ENCODE results near the gene GID8. TPM values are rescaled to one million over a fixed set of nuclear protein-coding genes. Genes with fewer than 3 reads are reported as not detected.

GID8 gene
- total and polyA plus RNA-seq, 4 donors = 11.0 to 35.4 (median 23.7) TPM

DNA sequence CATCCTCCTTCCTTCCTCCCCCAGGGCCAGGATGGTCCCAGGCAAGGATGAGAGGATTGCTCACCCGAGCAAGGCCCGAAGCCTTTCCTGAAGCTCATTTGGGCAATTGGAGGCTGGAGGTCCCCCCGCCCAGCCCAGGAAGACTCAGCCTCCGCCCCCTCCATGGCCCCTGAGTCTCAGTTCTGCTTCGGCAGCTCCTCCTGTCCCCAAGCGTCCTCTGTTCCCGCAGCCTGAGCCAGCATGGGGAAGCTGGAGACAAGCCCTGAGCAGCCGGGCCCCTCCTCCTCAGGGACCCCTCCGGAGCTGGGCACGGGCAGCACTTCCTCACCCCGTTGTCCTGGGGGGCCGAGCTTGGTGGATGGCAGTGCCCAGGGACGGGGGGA is 40.6 kb downstream of the GID8 start:
- Histone ChIP-seq H3K4me1 (ENCODE audit: control insufficient read depth in 5 of 5, insufficient read depth in 5 of 5, low read length in 5 of 5) (no peaks in the 10 kb centered on the region), H3K27me3 (ENCODE audit: control insufficient read depth in 3 of 3, insufficient read depth in 3 of 3, low read length in 2 of 3) (peaks cover 0 to 55% (median 39%) of the 10 kb centered on the region in 3 donors), H3K9me3 (ENCODE audit: control insufficient read depth in 4 of 4, insufficient read depth in 3 of 4, low read length in 3 of 4) (peaks cover 0 to 2% (median 0%) of the 10 kb centered on the region in 4 donors), H3K4me3 (no peak overlapping the region), H3K9ac (ENCODE audit: insufficient read depth in 1 of 2, low read length in 2 of 2) (no peak overlapping the region), H3K36me3 (ENCODE audit: control insufficient read depth in 4 of 4, insufficient read depth in 4 of 4, low read length in 4 of 4) (no peaks in the 10 kb centered on the region), H3K27ac (ENCODE audit: low read depth in 1 of 2, low read length in 1 of 2) (no peak overlapping the region)
- TF ChIP-seq, protein P1, sequence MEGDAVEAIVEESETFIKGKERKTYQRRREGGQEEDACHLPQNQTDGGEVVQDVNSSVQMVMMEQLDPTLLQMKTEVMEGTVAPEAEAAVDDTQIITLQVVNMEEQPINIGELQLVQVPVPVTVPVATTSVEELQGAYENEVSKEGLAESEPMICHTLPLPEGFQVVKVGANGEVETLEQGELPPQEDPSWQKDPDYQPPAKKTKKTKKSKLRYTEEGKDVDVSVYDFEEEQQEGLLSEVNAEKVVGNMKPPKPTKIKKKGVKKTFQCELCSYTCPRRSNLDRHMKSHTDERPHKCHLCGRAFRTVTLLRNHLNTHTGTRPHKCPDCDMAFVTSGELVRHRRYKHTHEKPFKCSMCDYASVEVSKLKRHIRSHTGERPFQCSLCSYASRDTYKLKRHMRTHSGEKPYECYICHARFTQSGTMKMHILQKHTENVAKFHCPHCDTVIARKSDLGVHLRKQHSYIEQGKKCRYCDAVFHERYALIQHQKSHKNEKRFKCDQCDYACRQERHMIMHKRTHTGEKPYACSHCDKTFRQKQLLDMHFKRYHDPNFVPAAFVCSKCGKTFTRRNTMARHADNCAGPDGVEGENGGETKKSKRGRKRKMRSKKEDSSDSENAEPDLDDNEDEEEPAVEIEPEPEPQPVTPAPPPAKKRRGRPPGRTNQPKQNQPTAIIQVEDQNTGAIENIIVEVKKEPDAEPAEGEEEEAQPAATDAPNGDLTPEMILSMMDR (IDR thresholded peaks at IDR 0.05; ENCODE audit: control extremely low read depth, extremely low read depth) = no peak
- no peak for DNase-seq
- WGBS, 2 donors = 19 to 47% methylated on average over 13 of the region's 13 CpGs
- no peak for ATAC-seq (ENCODE audit: insufficient read depth, low FRiP score)

DNA sequence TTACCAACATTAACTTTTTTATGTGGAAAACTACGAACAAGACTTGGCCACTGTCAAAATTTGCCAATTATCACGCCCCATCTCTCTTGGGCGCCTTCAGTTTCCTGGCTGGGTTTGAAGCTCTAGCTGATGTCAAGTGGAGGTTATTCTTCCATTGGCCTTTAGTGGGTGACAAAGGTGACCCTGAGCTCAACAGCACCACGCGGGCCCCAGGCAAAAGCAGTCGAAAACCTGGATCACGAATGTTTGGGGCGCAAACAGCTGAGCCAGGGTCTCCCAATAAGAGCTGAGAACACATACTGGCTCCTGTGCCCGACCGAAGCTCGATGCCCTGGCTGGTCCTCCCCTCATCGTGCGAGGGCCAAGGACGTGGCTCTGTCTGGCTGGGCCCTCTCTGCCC is 41.4 kb downstream of the GID8 start:
- Histone ChIP-seq H3K4me3 (no peak overlapping the region), H3K9ac (ENCODE audit: insufficient read depth in 1 of 2, low read length in 2 of 2) (no peak overlapping the region), H3K27ac (ENCODE audit: low read depth in 1 of 2, low read length in 1 of 2) (no peak overlapping the region), H3K9me3 (ENCODE audit: control insufficient read depth in 4 of 4, insufficient read depth in 3 of 4, low read length in 3 of 4) (peaks cover 0 to 2% (median 0%) of the 10 kb centered on the region in 4 donors), H3K36me3 (ENCODE audit: control insufficient read depth in 4 of 4, insufficient read depth in 4 of 4, low read length in 4 of 4) (no peaks in the 10 kb centered on the region), H3K27me3 (ENCODE audit: control insufficient read depth in 3 of 3, insufficient read depth in 3 of 3, low read length in 2 of 3) (peaks cover 0 to 49% (median 33%) of the 10 kb centered on the region in 3 donors), H3K4me1 (ENCODE audit: control insufficient read depth in 5 of 5, insufficient read depth in 5 of 5, low read length in 5 of 5) (no peaks in the 10 kb centered on the region)
- DNase-seq (no peak), ATAC-seq (ENCODE audit: insufficient read depth, low FRiP score) (no peak)
- TF ChIP-seq, protein P1 (IDR thresholded peaks at IDR 0.05; ENCODE audit: control extremely low read depth, extremely low read depth) = no peak
- WGBS, 2 donors = 68 to 75% methylated on average over 14 of the region's 14 CpGs

DNA sequence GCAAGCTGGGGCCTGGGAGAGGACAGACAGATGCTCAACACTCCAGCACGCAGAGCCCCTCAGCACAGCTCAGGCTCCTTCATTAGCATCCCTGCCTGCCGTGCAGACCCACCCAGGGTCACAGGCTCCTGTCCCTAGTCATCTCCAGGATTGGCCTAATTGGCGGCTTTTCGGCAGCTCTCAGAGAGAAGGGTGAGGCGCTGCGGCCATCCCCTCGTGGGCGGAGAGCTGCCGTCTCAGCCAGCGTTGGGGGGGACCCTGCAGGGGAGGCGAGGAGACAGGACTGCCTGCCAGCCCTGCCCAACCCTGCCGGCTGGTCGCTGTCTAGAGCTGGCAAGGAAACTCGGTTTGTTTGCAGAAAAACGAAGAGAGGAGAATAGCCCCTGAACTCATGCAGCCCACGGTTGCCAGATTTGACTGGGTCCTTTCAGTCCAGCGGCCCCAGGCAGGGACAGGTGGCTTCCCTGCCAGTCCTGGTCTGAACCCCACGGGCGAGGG is 42.0 kb downstream of the GID8 start:
- 14 to 15% methylated on average over 19 of the region's 19 CpGs for WGBS, 2 donors
- TF ChIP-seq, protein P1 (IDR thresholded peaks at IDR 0.05; ENCODE audit: control extremely low read depth, extremely low read depth) = no peak

More for the DNA sequence above, 42.0 kb downstream of the GID8 start:
- Histone ChIP-seq H3K27me3 (ENCODE audit: control insufficient read depth in 3 of 3, insufficient read depth in 3 of 3, low read length in 2 of 3) (peaks cover 0 to 42% (median 27%) of the 10 kb centered on the region in 3 donors), H3K9ac (ENCODE audit: insufficient read depth in 1 of 2, low read length in 2 of 2) (no peak overlapping the region), H3K9me3 (ENCODE audit: control insufficient read depth in 4 of 4, insufficient read depth in 3 of 4, low read length in 3 of 4) (peaks cover 0 to 2% (median 0%) of the 10 kb centered on the region in 4 donors), H3K4me3 (no peak overlapping the region), H3K4me1 (ENCODE audit: control insufficient read depth in 5 of 5, insufficient read depth in 5 of 5, low read length in 5 of 5) (no peaks in the 10 kb centered on the region), H3K36me3 (ENCODE audit: control insufficient read depth in 4 of 4, insufficient read depth in 4 of 4, low read length in 4 of 4) (no peaks in the 10 kb centered on the region), H3K27ac (ENCODE audit: low read depth in 1 of 2, low read length in 1 of 2) (no peak overlapping the region)
- no peak for ATAC-seq (ENCODE audit: insufficient read depth, low FRiP score)
- DNase-seq = peak in 2 of 3 donors; percentile 8 to 19

All from lung (tissue), 12 donors.